ENCODE data around the gene IGFBP4.

Gene IGFBP4

GRCh38 chr17:40503154-40503553 is 59.9 kb downstream of the IGFBP4 start:
- no peak for TF ChIP-seq CTCF (IDR thresholded peaks at IDR 0.05; ENCODE audit: insufficient read depth, low read depth, low read length, missing control alignments)
- no peak for DNase-seq (ENCODE audit: low read depth)
- no peak overlapping the region for H3K4me3 ChIP-seq (ENCODE audit: low read depth, low read length)

GRCh38 chr17:40506786-40507185 is 63.5 kb downstream of the IGFBP4 start:
- no peak for DNase-seq (ENCODE audit: low read depth)
- H3K4me3 ChIP-seq (ENCODE audit: low read depth, low read length): no peak overlapping the region
- no peak for TF ChIP-seq CTCF (IDR thresholded peaks at IDR 0.05; ENCODE audit: insufficient read depth, low read depth, low read length, missing control alignments)

All from GM12865 (cell line).